GDM1 (cell line): Measurements from ENCODE around the gene ARHGAP15.
"Not testable (repeated sequence)": the region's sequence is repeated elsewhere in the genome, so short reads cannot be mapped to it uniquely, and the experiment has no call there.

Experiments used
- DNase-seq: peaks from one replicate; lab custom pipeline; 2025; lab: John Stamatoyannopoulos, UW

Gene ARHGAP15

DNA sequence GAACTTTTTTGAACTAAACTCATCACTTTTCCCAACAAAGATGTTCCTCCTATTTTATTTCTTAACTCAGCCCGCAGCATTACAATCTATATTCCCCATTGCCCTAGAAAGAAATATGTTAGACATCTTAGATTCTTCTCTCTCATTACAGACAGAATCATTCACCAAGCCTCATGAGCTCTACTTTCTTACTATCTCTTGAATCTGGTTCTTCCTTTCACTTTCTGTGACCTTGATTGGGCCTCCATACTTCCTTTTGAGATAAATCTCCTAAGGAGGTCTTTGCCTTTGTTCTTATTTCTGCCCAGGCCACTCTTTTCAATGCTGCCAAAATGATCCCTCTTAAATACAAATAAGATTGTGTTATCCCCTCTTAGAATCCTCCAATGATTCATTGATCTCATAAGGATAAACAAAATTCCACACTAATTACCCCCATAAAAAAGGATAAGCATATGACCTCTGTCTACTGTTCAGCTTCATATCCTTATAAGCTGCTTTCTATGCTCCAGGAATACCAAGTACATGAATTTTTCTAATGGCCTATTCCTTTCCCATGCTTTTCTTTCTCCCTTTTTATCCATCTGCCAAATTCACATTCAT is 400.0 kb downstream of the ARHGAP15 start:
- DNase-seq: no peak

GRCh38 chr2:143530758-143531157 is 401.5 kb downstream of the ARHGAP15 start:
- no peak for DNase-seq

DNA sequence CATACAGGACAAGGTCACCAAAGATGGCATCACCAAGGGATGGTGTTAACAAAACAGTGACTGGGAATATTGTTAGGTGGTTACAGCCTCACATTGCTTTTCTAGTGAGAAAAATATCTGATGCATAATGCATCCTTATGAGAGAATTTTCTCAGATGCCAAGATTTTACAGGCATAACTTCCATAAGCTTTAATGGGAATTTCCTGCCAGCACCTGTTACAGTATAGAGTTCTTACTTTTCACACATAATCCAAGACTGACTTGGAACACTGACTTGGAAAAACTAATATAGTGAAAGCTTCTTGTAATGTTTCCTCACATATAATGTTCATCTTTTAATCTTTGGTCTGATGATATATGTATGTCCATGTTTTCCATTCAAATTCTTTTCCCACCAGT is 402.8 kb downstream of the ARHGAP15 start:
- no peak for DNase-seq

- DNase-seq: no peak
Measured at GRCh38 chr2:143533846-143534245, 404.6 kb downstream of the ARHGAP15 start.

- no peak for DNase-seq
Measured at GRCh38 chr2:143535802-143536201, 406.6 kb downstream of the ARHGAP15 start.

DNA sequence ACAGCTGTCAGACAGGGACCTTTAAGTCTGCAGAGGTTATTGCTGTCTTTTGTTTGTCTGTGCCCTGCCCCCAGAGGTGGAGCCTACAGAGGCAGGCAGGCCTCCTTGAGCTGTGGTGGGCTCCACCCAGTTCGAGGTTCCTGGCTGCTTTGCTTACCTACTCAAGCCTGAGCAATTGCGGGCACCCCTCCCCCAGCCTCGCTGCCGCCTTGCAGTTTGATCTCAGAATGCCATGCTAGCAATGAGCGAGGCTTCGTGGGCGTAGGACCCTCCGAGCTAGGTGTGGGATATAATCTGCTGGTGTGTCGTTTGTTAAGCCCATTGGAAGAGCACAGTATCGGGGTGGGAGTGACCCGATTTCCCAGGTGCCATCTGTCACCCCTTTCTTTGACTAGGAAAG is 412.7 kb downstream of the ARHGAP15 start:
- DNase-seq: not testable (repeated sequence)

DNA sequence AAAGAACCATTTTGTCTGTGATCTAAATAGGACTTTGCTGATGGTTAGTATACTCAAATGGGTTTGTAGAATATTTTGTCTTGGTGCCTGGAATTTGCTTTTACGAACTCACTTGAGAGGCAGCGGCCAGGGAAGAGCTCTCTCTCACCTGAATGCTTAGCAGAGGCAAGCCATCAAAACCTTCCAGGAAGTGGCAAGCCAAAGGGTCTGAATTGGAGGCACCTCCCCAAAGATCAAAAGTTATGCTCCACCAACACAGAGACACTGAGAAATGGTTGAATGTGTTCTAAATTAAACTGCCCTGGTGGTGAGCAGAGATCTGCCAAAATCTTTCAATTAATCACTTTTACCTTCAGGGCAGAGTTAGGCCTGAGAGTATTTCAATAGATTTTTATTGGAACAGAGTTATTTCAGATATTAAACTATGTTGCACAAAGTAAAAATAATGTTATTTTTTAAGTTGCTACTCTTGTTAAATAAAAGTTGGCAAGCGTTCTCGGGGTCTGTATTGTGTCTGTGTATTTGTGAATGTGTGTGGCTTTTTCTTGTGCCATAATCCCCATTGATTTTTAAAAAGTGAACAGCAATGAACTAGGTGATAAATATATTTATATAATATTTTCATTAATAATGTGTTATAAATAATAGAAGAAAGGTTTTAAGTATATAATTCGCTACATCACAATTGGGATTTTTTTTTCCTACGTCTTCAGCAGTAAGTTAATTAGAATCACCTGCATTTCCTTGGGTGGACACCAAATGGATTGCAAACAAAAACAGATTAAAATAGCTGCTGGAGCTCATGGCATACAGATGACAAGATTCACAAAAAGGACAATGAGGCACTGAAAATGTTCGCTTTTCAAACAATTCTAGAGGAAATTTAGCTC is 416.1 kb downstream of the ARHGAP15 start:
- DNase-seq: no peak

DNA sequence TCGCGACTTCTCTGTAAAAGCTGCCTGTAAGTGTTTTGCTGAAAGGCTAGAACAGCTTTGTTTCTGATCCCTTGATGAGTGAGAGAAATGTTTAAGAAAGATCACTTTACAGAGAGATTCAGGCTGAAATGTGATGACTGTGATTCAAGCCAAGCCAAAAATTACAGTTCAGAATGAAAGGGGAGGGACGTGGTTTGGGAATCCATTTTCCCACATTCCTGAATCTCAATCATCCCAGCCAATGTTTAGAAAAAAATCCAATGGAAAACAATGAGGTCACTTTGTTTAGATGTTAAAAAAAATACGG is 416.7 kb downstream of the ARHGAP15 start:
- DNase-seq: no peak

GRCh38 chr2:143548032-143548431 is 418.8 kb downstream of the ARHGAP15 start:
- DNase-seq: no peak

DNA sequence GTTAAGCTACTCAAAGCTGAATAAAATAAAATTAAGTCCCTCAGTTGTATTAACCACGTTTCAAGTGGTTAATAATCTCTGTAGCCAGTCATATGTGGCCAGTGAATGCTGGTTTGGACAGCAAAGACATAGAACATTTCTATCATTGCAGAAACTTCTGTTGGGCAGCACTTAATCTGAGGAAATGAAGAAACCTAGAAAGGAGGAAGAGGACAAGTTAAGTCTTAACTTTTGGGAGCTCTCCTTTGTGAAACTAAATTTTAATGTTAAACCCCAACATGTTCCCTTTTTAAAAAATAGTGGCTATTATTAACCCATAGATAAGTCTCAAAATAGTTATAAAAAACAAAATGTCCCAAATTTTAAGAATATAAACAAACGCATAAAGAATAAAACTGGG is 421.3 kb downstream of the ARHGAP15 start:
- DNase-seq: no peak

DNA sequence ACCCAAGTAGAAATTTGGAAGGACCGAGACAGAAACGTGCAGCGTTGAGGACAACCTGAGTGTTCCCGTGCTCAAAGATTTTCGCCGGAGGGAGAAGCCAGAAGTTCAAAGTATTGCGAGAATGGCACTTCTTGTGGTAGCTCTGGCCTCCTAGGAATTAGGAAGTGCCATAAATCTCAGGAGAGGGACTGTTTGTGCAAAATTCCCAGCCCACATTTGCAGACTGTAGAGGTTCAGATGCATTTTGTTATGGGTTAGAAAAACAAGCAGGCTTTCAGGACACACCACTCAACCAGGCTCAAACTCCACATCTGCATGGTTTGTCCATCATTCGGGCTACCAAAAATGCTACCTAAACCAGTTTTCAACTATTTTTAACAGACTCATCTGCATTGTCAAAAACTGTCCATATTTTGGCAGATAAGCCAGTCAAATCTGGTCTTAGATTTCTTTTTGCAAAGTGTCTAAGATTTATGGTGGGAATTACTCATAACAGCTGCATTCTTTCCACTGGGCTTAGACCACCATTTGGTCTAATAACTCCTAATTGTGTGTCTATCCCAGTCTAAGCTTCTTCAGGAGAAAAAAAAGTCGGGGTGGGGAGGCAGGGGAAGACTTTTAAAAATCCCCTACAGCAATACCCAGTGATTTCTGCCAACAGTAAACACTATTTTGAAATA is 422.9 kb downstream of the ARHGAP15 start:
- no peak for DNase-seq

DNA sequence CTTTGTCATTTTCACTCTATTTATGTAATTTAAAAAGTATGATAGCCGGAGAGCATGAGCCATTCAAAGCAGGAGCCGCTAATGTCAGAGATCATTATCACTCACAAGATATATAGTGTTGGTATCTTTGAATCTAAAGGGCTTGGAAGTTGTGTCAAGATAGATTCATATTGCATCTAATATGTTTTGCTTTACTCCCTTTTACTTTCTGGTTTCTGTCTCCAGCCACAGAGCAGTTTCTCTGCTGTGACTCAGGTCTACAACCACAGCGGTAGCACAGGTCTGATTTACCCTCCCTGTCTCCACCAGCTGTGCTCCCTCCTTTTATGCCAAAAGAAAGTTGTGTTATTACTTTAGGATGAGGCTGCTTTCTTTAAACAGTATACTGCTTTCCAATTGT is 424.0 kb downstream of the ARHGAP15 start:
- no peak for DNase-seq

- DNase-seq: no peak
Measured at GRCh38 chr2:143558665-143559064, 429.4 kb downstream of the ARHGAP15 start.

DNA sequence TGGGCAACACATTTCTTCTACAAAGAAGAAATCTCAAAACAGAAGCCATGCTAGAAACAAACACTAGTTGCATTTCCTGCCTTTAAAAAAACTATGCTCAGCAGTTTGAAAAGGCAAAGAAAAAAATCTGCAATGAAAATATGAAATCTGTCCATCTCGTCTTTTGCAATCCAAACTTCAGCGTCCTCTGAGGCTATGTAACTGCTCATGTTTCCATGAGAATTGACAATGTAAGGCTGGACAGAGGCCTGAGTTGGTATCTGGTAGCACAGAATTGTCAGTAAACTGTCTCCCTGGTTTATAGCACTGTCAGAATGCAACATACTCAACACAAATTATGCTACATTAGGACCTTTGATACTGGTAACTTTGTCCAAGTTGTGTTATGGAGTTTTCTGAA is 429.9 kb downstream of the ARHGAP15 start:
- no peak for DNase-seq

DNA sequence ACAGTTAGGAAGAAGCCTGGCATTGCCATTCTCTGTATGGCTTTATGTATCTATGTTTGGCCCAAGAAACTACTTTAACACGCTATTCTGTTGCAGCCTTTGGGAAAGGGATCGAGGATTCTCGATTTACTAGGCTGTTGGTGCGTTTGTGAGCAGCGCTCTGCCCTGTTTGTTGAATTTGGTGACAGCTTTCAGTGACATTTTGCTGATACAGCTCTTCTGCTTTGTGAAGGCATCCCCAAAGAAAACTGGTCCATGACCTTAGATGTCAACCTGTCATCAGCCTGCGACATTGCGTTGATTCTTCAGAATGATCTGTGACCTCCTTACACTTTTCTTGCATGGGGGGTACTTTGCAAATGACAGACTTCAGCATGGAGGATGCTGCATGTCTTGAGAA is 431.5 kb downstream of the ARHGAP15 start:
- DNase-seq: no peak

DNA sequence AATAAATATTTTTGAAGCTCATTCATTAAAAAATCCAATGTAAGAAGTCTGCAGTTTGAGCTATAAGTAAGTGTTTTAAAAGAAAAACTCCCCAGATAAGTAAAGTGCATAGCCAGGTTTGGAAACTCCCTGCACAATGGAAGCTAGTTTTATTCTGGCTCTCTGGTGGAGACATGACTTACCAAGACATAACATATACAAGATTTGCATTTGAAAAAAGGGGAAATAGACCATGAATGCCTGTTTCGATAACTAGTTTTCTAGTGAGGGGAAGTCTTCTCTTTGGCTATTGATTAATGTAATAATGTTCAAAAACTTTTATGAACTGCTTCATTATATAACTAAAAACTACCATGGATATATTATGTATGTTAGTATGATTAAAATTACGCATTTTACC is 435.2 kb downstream of the ARHGAP15 start:
- DNase-seq: no peak

DNA sequence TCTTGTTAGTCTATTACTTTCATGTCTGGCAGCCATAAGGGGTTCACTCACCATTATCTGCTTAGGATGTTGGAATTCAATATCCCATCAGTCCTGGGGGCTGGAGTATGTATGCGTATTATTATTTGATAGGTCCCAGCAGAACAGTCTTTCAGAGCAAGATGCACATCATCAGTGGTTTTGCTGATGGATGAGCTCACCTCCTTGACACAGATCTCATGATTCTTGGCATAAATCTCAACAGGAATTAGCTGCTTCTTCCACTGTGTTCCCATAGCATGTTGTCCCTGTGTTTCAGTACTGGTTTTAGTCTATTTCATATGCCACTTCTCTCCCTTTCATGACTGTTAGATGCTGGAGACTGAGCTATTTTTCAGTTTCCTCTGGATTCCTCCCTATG is 442.5 kb downstream of the ARHGAP15 start:
- no peak for DNase-seq

DNA sequence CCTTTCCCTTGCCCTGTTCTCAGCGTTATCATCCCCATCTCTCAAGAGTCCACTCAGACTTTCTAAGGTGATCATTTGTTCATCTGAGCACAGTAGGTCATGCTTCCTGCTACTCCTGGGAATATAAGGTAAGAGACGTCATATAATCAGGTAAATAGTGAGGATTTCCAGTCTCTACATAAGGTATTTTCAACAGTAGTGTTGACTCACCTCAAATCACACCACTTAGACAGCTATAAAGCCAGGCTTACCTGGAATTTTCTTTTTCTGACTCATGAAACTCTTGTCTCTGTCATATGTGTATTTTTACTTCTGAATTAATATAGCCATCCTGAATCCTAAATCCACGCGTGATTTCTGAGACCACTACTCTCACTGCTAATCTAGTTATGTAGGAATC is 443.2 kb downstream of the ARHGAP15 start:
- no peak for DNase-seq

- no peak for DNase-seq
Measured at GRCh38 chr2:143574069-143574468, 444.9 kb downstream of the ARHGAP15 start.

DNA sequence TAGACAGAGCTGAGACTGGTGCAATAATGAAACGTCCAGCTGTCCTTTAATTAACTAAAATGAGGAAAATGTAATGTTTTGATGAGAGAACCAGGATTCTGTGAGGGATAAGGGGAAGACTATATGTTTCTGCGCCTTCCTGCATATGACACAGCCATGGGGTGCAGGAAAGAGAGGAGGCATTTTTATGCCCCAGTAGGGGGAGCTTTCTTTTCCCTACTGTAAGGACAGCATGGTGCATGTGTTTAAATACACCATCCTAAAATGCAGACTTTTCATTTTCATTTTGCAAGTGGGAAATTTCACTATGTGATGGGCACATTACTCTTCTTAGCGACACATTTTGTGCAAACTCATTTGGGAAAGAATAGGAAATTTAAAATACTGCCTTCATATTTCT is 446.1 kb downstream of the ARHGAP15 start:
- no peak for DNase-seq

DNA sequence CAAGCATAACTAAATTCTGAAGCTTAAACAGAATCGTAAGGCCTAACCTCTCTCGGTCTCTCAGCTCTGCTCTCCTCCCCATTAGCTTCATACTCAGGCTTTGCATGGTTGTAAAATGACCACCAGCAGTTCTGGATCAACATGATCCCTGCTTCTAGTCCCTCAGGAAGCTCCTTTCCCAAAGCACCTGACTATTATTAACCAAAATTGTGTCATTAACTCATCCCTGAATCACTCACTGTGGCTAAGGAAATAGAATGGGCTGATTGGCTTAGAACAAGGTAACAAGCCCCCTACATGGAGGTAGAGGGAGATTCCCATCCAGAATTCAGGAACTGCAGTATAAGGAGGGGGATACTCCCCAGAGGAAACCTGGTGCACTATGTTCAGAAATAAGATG is 448.3 kb downstream of the ARHGAP15 start:
- no peak for DNase-seq

- no peak for DNase-seq
Measured at GRCh38 chr2:143579456-143579855, 450.2 kb downstream of the ARHGAP15 start.

- DNase-seq: no peak
Measured at GRCh38 chr2:143581134-143581533, 451.9 kb downstream of the ARHGAP15 start.
